Body of pancreas (tissue), 4 donors: Measurements from ENCODE around the gene SUGCT.

Source experiments
- CTCF ChIP-seq, 7 experiments: fragments of 450-650 bp in 4 of 7; fragments of 200-600 bp in 3 of 7; sonication (generic) in 3 of 7; IDR thresholded peaks; one replicate each; pipeline ENCODE4 v1.5.1; 2016 to 2019; ENCODE audit warnings: antibody characterized with exemption in 7 of 7
- POLR2A ChIP-seq, 3 donors: fragments of 450-650 bp; IDR thresholded peaks; one replicate each; pipeline ENCODE4 v1.6.1; 2016; ENCODE audit warnings: antibody characterized with exemption in 3 of 3, mild to moderate bottlenecking in 2 of 3

GRCh38 chr7:40535678-40536077, 400.9 kb downstream of the SUGCT start:
- TF ChIP-seq CTCF (IDR thresholded peaks at IDR 0.05): no peak
- no peak for TF ChIP-seq POLR2A (IDR thresholded peaks at IDR 0.05)
